Raji (cell line): Measurements from ENCODE around the gene MORN1.

Experiments
- POLR2A ChIP-seq: IDR thresholded peaks from 2 replicates; pipeline ENCODE4 v1.6.1; 2011; ENCODE audit warnings: low read depth, low read length, control low read depth; ENCODE audit not compliant: insufficient read depth

The MORN1 gene

GRCh38 chr1:2289607-2290006, 101.7 kb downstream of the MORN1 start:
- no peak for TF ChIP-seq POLR2A

GRCh38 chr1:2288816-2289536, 102.4 kb downstream of the MORN1 start:
- no peak for TF ChIP-seq POLR2A

DNA sequence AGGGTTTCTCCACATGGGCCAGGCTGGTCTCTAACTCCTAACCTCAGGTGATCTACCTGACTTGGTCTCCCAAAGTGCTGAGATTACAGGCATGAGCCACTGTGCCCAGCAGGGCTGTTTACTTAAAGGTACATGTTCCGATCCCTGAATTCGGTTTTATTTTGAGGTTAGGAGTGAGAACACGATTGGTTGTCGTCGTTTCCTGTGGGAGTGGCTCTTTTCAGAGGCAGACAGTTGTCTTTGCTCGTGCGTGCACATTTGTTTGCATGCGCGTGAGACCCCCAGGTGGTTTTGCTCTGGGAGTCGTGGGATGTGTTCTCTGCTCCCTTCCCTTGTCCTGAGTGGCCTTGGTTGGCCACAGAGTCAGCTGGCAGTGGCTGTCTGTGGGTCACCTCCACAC, 103.0 kb downstream of the MORN1 start:
- TF ChIP-seq POLR2A = no peak

GRCh38 chr1:2287649-2288048, 103.7 kb downstream of the MORN1 start:
- TF ChIP-seq POLR2A = no peak

GRCh38 chr1:2286923-2287322, 104.4 kb downstream of the MORN1 start:
- TF ChIP-seq POLR2A = no peak

DNA sequence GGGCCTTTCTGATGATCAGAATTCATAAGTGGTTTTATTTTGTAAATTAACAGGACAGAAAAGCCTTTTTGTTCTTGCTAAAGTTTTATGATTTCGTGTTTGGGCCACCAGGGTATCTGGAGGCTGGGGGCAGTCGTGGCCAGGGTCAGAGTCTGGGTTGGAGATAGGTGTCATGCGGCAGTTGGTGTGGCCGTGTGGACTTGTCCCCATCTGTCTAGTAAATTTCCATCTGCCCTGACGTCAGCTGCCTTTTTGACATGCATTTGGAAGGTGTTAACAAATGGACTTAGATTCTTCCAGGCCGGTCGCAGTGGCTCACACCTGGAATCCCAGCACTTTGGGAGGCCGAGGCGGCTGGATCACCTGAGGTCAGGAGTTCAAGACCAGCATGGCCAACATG, 106.4 kb downstream of the MORN1 start:
- no peak for TF ChIP-seq POLR2A

- TF ChIP-seq POLR2A = no peak
Observed at GRCh38 chr1:2283991-2284895, 107.1 kb downstream of the MORN1 start.

DNA sequence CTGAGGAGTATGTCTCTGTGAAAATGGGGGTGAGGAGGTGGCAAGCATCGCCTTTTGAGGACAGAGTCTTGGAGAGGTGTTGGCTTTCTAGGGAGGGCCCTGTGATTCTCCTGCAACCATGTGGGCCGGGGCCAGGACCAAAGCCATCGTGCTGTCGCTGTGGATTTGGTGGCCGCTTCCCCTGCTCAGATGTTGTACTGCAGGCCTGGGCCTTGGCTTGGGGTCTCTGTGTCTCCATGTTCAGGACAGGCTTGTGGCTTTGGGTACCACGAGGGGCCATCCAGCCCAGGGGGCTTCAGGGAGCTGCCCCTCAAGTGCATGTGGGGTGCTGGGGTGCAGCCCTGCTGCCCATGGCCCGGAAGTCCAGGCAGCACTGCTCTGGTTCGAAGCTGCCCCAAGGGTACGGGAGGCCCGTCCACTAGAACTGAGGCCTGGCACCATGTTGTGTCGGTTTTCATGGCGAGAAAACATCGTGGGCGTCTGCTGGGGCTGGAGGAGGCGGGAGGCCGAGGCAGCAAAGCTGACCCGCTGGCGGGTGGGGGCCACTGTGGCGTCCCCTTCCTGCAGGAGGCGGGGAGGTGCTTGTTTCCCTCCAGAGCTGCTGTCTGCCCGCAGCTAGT, 107.9 kb downstream of the MORN1 start:
- no peak for TF ChIP-seq POLR2A

DNA sequence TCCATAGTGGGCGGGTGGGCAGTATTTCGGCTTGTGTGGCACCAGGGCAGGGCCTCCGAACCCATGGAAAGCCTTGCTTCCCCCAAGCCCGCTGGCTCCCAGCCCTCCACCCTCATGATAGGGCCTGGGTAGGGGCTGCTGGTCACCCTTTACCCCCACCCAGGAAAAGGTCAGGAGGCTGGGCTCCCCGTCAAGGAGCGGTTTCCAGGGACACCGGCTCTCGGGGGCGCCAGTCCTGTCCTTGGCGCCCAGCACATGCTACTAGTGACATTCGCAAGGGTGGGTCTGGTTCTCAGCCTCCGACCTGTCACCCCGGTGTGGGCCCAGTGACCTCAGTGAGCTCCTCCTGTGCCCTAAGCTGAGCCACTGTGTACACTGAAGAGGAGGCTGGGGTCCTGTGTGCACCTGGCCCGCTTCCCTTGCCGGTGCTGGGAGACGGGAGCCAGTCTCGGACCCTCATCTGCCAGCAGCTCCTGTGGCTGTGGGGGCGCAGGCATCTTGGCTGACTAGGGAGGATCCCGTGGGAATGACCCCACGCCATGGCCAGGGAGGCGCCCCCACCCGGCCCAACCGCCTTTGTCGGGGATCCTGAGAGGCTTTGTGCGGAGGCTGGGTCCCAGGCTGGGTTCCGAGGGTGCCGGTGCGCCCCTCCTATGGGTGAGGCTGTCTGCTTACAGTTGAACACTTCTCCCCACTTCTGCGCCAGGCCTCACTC, 108.6 kb downstream of the MORN1 start:
- no peak for TF ChIP-seq POLR2A

DNA sequence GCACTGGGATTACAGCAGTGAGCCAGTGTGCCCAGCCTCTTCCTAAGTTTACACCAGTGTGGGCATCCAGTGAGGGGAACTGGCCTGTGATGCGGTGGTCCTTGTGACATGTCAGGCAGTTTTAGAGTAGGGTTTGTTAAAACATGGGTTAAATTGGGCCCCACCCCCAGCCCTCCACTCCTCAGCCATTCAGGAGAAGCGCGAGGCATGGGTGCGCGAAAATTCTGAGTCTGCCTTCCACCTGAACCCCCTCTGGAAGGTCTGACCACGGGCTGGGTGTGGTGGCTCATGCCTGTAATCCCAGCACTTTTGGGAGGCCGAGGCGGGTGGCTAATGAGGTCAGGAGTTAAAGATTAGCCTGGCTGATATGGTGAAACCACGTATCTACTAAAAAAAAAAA, 111.5 kb downstream of the MORN1 start:
- TF ChIP-seq POLR2A = no peak

- no peak for TF ChIP-seq POLR2A
Observed at GRCh38 chr1:2279210-2279639, 112.1 kb downstream of the MORN1 start.

DNA sequence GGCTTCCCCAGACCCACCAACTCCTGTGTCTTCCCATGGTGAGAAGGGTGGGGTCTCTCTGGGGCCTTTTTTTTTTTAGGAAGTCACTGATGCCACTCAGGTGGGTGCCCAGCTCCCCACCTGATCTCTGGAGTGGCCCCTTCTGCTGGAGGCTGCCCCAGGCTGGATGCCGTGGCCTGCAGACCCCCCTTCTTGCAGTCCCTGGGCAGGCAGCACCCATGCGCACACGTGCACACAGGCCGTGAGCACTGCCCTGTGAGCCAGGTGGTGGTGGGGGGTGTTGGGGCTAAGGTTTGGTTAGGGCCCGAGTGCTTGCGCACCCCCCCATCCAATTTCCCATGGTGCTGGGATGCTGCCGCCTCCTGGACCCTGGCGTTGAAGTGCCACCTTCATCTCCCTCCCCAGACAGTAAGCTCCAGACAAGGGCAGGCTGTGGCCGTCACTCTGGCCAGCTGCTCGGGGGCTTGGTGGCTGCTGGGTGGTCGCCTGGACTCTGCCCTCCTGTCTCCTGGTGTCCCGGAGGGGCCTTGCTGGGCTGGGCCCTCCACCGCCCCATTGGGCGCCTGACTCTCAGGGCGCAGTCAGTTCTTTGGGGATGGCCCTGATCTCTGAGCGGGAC, 112.7 kb downstream of the MORN1 start:
- TF ChIP-seq POLR2A = no peak

DNA sequence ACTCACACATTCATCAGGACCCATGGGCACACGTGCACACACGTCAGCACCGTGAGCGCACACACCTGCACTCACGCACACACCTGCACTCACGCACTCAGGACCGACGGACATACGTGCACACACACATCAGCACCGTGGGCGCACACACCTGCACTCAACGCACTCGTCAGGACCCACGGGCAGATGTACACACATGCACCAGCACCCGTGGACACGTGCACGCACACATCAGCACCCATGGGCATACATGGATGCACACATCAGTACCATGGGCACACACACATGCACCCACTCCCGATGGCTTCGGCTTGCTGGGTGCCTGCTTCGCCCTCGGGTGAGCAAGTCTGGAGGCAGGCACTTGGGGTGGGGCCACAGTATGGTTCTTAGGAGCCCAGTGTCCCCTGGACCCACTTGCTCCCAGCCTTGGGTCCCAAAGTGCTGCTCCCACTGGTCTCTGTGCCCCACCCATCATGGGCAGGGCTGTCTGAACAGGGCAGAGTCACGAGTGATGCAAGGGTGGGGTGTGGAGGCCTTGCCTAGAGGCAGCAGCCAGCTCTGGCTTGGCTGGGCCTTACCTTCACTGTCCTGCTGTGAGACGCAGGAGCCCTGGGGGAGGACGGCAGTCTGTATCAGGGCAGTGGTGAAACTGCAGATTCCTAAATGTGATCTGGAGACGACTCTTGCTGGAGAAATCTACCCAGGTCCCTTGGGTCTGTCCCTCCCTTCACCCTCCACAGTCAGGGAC, 113.4 kb downstream of the MORN1 start:
- TF ChIP-seq POLR2A = no peak

DNA sequence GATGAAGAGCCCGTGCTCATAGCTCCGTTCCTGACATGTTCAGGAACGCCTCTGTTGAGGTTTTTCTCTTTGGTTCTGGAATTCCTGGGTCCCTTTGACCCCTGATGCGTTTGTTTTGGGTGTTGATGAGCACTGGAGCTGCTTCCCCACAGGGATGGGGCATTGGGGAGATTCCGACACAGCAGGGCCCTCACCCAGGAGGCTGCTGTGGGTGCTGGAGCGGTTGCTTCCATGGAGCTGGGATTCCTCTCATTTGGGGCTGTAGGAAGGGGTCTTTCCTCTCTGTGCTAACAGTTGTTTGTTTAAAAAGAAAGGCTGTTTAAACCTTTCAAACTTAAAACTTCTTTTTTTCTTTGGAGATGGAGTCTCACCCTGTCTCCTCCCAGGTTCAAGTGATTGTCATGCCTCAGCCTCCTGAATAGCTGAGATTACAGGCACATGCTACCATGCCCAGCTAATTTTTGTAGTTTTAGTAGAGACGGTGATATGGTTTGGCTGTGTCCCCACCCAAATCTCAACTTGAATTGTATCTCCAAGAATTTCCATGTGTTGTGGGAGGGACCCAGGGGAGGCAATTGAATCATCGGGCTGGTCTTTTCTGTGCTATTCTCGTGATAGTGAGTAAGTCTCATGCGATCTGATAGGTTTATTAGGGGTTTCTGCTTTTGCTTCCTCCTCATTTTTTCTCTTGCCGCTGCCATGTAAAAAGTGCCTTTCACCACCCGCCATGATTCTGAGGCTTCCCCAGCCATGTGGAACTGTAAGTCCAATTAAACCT, 114.4 kb downstream of the MORN1 start:
- TF ChIP-seq POLR2A = no peak
